ENCODE data around the gene PKP2. TPM values are rescaled to one million over a fixed set of nuclear protein-coding genes. Genes with fewer than 3 reads are reported as not detected.

Gene PKP2
- total and polyA plus RNA-seq, 9 of the 15 experiments (the other 6 are each of a cell fraction or from before 2014, with no cell fraction given): 1.6 to 4.2 (median 2.8) TPM

GRCh38 chr12:32874975-32875374 lies 21.6 kb downstream of the PKP2 start:
- 0 out of 5 replicates have a peak, but pooled peaks cover 0 to 7% of the 10 kb centered on the region in 2 experiments for H3K27me3 ChIP-seq (ENCODE audit: control insufficient read depth in 2 of 2, insufficient read depth in 2 of 2, low read length in 2 of 2)
- no peaks in the 10 kb centered on the region for H3K79me2 ChIP-seq (ENCODE audit: control insufficient read depth, insufficient read depth, low read length)
- in situ Hi-C loops (cut with MboI) (no loop called here), intact Hi-C loops (cut with micrococcal nuclease) (no loop called here)
- 42% methylated on average over 1 of the region's 1 CpG for whole genome bisulfite sequencing (ENCODE audit: insufficient coverage, low coverage, missing lambda C conversion rate)
- no peak overlapping the region for H3K4me2 ChIP-seq (ENCODE audit: insufficient read depth, low read length)
- no peaks in the 10 kb centered on the region for H3K36me3 ChIP-seq (ENCODE audit: control insufficient read depth, insufficient read depth, low read length)
- FAIRE-seq (no peak), ATAC-seq (no peak), DNase-seq (ENCODE audit: extremely low read depth in 1 of 4, low spot score in 3 of 4) (no peak)
- peaks cover 0 to 5% of the 10 kb centered on the region in 2 experiments; a peak in 1 of 5 replicates for H3K4me1 ChIP-seq (replicated peaks in 1 of 2; ENCODE audit: control insufficient read depth in 2 of 2, insufficient read depth in 2 of 2, low read length in 2 of 2)
- no peak overlapping the region for H3K4me3 ChIP-seq
- H3K9ac ChIP-seq (ENCODE audit: insufficient read depth in 1 of 2, low read depth in 2 of 2, low read length in 2 of 2): no peak overlapping the region
- no peak overlapping the region for H2AFZ ChIP-seq (ENCODE audit: low read depth, low read length)
- H3K9me3 ChIP-seq (replicated peaks; ENCODE audit: control insufficient read depth, insufficient read depth, low read depth, low read length): no peaks in the 10 kb centered on the region
- H3K27ac ChIP-seq (ENCODE audit: extremely low read depth, low read depth, low read length): no peak overlapping the region
- no peaks in the 10 kb centered on the region for H4K20me1 ChIP-seq (replicated peaks; ENCODE audit: control insufficient read depth, insufficient read depth, low read length)
- ChIA-PET CTCF (ENCODE audit: low intra/inter-chr PET ratio) (no interaction called here), POLR2A (interaction anchor here (0.7 kb wide), 1 partner anchor 63 kb away, joined by 5 read pairs; no protein-coding TSS in a partner anchor)
- BruUV-seq (replicated peaks): no TSS peak
- no peaks in the 10 kb centered on the region for H3K9me1 ChIP-seq (ENCODE audit: control insufficient read depth, insufficient read depth, low read length)
- no peak for TF ChIP-seq ZNF277 (CRISPR knock-in tag; IDR thresholded peaks at IDR 0.05; ENCODE audit: borderline replicate concordance)
- no peak for TF ChIP-seq PPARD (CRISPR knock-in tag; IDR thresholded peaks at IDR 0.05)
- no peak for TF ChIP-seq KLF1 (tag; IDR thresholded peaks at IDR 0.05)
- TF ChIP-seq ZNF75A (CRISPR knock-in tag; IDR thresholded peaks at IDR 0.05): no peak
- no peak for TF ChIP-seq ZC3H8 (IDR thresholded peaks at IDR 0.05)
- TF ChIP-seq, protein P1, sequence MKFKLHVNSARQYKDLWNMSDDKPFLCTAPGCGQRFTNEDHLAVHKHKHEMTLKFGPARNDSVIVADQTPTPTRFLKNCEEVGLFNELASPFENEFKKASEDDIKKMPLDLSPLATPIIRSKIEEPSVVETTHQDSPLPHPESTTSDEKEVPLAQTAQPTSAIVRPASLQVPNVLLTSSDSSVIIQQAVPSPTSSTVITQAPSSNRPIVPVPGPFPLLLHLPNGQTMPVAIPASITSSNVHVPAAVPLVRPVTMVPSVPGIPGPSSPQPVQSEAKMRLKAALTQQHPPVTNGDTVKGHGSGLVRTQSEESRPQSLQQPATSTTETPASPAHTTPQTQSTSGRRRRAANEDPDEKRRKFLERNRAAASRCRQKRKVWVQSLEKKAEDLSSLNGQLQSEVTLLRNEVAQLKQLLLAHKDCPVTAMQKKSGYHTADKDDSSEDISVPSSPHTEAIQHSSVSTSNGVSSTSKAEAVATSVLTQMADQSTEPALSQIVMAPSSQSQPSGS (CRISPR knock-in tag; IDR thresholded peaks at IDR 0.05): no peak
- no peak for TF ChIP-seq RBBP5 (IDR thresholded peaks at IDR 0.05; ENCODE audit: borderline replicate concordance, insufficient read depth, low read length, poor library complexity, severe bottlenecking)
- no peak for TF ChIP-seq ZNF644 (tag; IDR thresholded peaks at IDR 0.05; ENCODE audit: low read depth)
- no peak for TF ChIP-seq NFATC3 (IDR thresholded peaks at IDR 0.05)
- TF ChIP-seq SAP30 (IDR thresholded peaks at IDR 0.05; ENCODE audit: borderline replicate concordance, insufficient read depth, low read depth, low read length, poor library complexity, severe bottlenecking): no peak
- no peak for TF ChIP-seq ZNF143 (CRISPR knock-in tag; IDR thresholded peaks at IDR 0.05)
- no peak for TF ChIP-seq ZNF280A (IDR thresholded peaks at IDR 0.05; ENCODE audit: low read depth, partially characterized antibody)
- TF ChIP-seq, protein P2, sequence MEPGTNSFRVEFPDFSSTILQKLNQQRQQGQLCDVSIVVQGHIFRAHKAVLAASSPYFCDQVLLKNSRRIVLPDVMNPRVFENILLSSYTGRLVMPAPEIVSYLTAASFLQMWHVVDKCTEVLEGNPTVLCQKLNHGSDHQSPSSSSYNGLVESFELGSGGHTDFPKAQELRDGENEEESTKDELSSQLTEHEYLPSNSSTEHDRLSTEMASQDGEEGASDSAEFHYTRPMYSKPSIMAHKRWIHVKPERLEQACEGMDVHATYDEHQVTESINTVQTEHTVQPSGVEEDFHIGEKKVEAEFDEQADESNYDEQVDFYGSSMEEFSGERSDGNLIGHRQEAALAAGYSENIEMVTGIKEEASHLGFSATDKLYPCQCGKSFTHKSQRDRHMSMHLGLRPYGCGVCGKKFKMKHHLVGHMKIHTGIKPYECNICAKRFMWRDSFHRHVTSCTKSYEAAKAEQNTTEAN (CRISPR knock-in tag; IDR thresholded peaks at IDR 0.05): no peak
